Stimulated activated CD8-positive, alpha-beta memory T cell treated with anti-CD3 and anti-CD28 coated beads, Interleukin-7, amount 100 ng/mL, for 48 hours (primary cell): ENCODE data around the gene TCEAL4.
"Not testable (repeated sequence)": the region's sequence is repeated elsewhere in the genome, so short reads cannot be mapped to it uniquely, and the experiment has no call there.

Experiments
- DNase-seq, 2 donors: peaks; one replicate each; pipeline ENCODE4 v3.0.0-alpha.2; 2020; ENCODE audit warnings: low read depth in 1 of 2; ENCODE audit errors: extremely low read depth in 1 of 2

TCEAL4 gene

GRCh38 chrX:103586659-103587058 lies 1.3 kb downstream of the TCEAL4 start:
- DNase-seq: no peak

- not testable (repeated sequence) for DNase-seq
Observed at GRCh38 chrX:103592295-103592694, 7.0 kb downstream of the TCEAL4 start.

GRCh38 chrX:103595202-103595601 lies 9.9 kb downstream of the TCEAL4 start:
- not testable (repeated sequence) for DNase-seq

GRCh38 chrX:103607364-103608305 lies 22.3 kb downstream of the TCEAL4 start, which contains the start of gene TCEAL3:
Gene TCEAL3, plus strand, starts transcription at chrX:103607963. Its CDS starts 1,102 bp downstream, at chrX:103609065.
- no peak for DNase-seq

- DNase-seq: no peak
Observed at GRCh38 chrX:103608306-103608963, 23.1 kb downstream of the TCEAL4 start.

GRCh38 chrX:103610282-103610681 lies 25.0 kb downstream of the TCEAL4 start:
- no peak for DNase-seq

- DNase-seq: no peak
Observed at GRCh38 chrX:103613362-103613890, 28.1 kb downstream of the TCEAL4 start.

- no peak for DNase-seq
Observed at GRCh38 chrX:103614999-103615398, 29.7 kb downstream of the TCEAL4 start.

GRCh38 chrX:103615781-103616371 lies 30.6 kb downstream of the TCEAL4 start:
- no peak for DNase-seq

- DNase-seq: no peak
Observed at GRCh38 chrX:103616676-103617186, 31.4 kb downstream of the TCEAL4 start.

GRCh38 chrX:103624111-103624510 lies 38.8 kb downstream of the TCEAL4 start:
- no peak for DNase-seq

GRCh38 chrX:103626855-103627254 lies 41.5 kb downstream of the TCEAL4 start:
- no peak for DNase-seq

- no peak for DNase-seq
Observed at GRCh38 chrX:103628386-103629317, 43.3 kb downstream of the TCEAL4 start, which contains the start of gene TCEAL1. Gene TCEAL1, plus strand, starts transcription at chrX:103628975. Its CDS starts 942 bp downstream, at chrX:103629917.

- DNase-seq: no peak
Observed at GRCh38 chrX:103629318-103630170, 44.2 kb downstream of the TCEAL4 start.

GRCh38 chrX:103630171-103630511 lies 44.8 kb downstream of the TCEAL4 start:
- no peak for DNase-seq

GRCh38 chrX:103631145-103631544 lies 45.8 kb downstream of the TCEAL4 start:
- no peak for DNase-seq

GRCh38 chrX:103635436-103635835 lies 50.1 kb downstream of the TCEAL4 start:
- no peak for DNase-seq
